T-helper 2 cell treated with Interferon-gamma antibody and Interleukin-4, amounts not matched to agents 100 ng/mL and 5 ng/mL, for 36 hours (primary cell): ENCODE data around the gene TOM1L2. TPM values are rescaled to one million over a fixed set of nuclear protein-coding genes. Genes with fewer than 3 reads are reported as not detected.

Experiments used
- intact Hi-C: fragments of 100-400 bp; cut with micrococcal nuclease; formaldehyde crosslinking; loops from one replicate; pipeline ENCODE4 v1.15.1; 2023
- total RNA-seq: library from RNA; stranded (reverse); gene quantifications from 2 replicates; pipeline ENCODE4 v1.2.3, GENCODE V29; 2022

TOM1L2 gene
- total RNA-seq, 1 donor from 2014 or later = 27.9 TPM

- intact Hi-C loops = no loop called here
Observed at GRCh38 chr17:17877529-17878358, 94.5 kb downstream of the TOM1L2 start.

GRCh38 chr17:17876959-17877528, 95.2 kb downstream of the TOM1L2 start:
- intact Hi-C loops = no loop called here

- intact Hi-C loops = no loop called here
Observed at GRCh38 chr17:17874478-17874877, 97.7 kb downstream of the TOM1L2 start.

GRCh38 chr17:17873450-17873991, 98.7 kb downstream of the TOM1L2 start:
- intact Hi-C loops = no loop called here

- intact Hi-C loops = no loop called here
Observed at GRCh38 chr17:17872547-17873345, 99.5 kb downstream of the TOM1L2 start.

- intact Hi-C loops = no loop called here
Observed at GRCh38 chr17:17871913-17872312, 100.3 kb downstream of the TOM1L2 start.

GRCh38 chr17:17870247-17870646, 102.0 kb downstream of the TOM1L2 start:
- intact Hi-C loops = no loop called here

GRCh38 chr17:17868641-17869522, 103.3 kb downstream of the TOM1L2 start:
- intact Hi-C loops = no loop called here

- intact Hi-C loops = no loop called here
Observed at GRCh38 chr17:17866897-17867296, 105.3 kb downstream of the TOM1L2 start.

- intact Hi-C loops = no loop called here
Observed at GRCh38 chr17:17866425-17866824, 105.8 kb downstream of the TOM1L2 start.

GRCh38 chr17:17865035-17865434, 107.2 kb downstream of the TOM1L2 start:
- intact Hi-C loops = no loop called here

- intact Hi-C loops = loop anchor here (1.0 kb wide), 3 partner anchors 48 to 179 kb away; partner anchors contain the start of gene RAI1
Observed at GRCh38 chr17:17860766-17861107, 111.5 kb downstream of the TOM1L2 start.

- intact Hi-C loops = loop anchor here (1.0 to 10.0 kb wide), 4 partner anchors 48 to 179 kb away; partner anchors contain the start of genes ATPAF2, GID4 and RAI1
Observed at GRCh38 chr17:17859909-17860765, 112.1 kb downstream of the TOM1L2 start.

GRCh38 chr17:17857496-17857895, 114.7 kb downstream of the TOM1L2 start:
- intact Hi-C loops = loop anchor here (10.0 kb wide), 1 partner anchor 177 kb away; the partner anchor contains the start of genes ATPAF2 and GID4

- intact Hi-C loops = loop anchor here (10.0 kb wide), 1 partner anchor 178 kb away; the partner anchor contains the start of genes ATPAF2 and GID4
Observed at GRCh38 chr17:17856386-17856785, 115.8 kb downstream of the TOM1L2 start.

GRCh38 chr17:17855976-17856375, 116.2 kb downstream of the TOM1L2 start:
- intact Hi-C loops = loop anchor here (10.0 kb wide), 1 partner anchor 179 kb away; the partner anchor contains the start of genes ATPAF2 and GID4

GRCh38 chr17:17853811-17854447, 118.3 kb downstream of the TOM1L2 start:
- intact Hi-C loops = loop anchor here (5.0 to 10.0 kb wide), 2 partner anchors 118 to 181 kb away; partner anchors contain the start of genes ATPAF2, DRC3, GID4 and TOM1L2

- intact Hi-C loops = loop anchor here (5.0 to 10.0 kb wide), 2 partner anchors 119 to 182 kb away; partner anchors contain the start of genes ATPAF2, DRC3, GID4 and TOM1L2
Observed at GRCh38 chr17:17852930-17853329, 119.3 kb downstream of the TOM1L2 start.
